Sciatic nerve (tissue), 2 donors: ENCODE data around the gene SIVA1. TPM values are rescaled to one million over a fixed set of nuclear protein-coding genes. Genes with fewer than 3 reads are reported as not detected.
A peak's percentile ranks its signal among the peaks of the same experiment; 100 is the strongest.

Source experiments
- ATAC-seq: fragments of 200-7000 bp; cut with Tn5 transposase; one replicate; pipeline ENCODE4 v1.9.1; 2020; ENCODE audit warnings: mild to moderate bottlenecking, moderate library complexity
- DNase-seq: peaks from one replicate; pipeline ENCODE4 v3.0.0-alpha.2; 2020; ENCODE audit warnings: low spot score
- intact Hi-C: fragments of 100-400 bp; cut with DNase I; formaldehyde crosslinking; loops from one replicate; pipeline ENCODE4 v1.14.2; 2022
- total RNA-seq: library from RNA; stranded (reverse); fragmentation: NEBNext Ultra II Directional; extraction: Animal tissue kit (Norgen Biotek cat#: 25700); gene quantifications from one replicate; pipeline ENCODE4 v1.2.1, GENCODE V29; 2021
- donor health status: DM: no; HTN: no; CAD: no.
- donor health status: DM: no; HTN: no; CAD: no.

SIVA1 gene
- total RNA-seq, 1 donor from 2014 or later: 56.6 TPM

- intact Hi-C loops: loop anchor here (5.0 kb wide), 1 partner anchor 57 kb away; no protein-coding TSS in a partner anchor
- DNase-seq (no peak), ATAC-seq (no peak)
Observed at GRCh38 chr14:104765517-104765916, 12.6 kb downstream of the SIVA1 start.

- ATAC-seq (no peak), DNase-seq (no peak)
- intact Hi-C loops: loop anchor here (5.0 kb wide), 1 partner anchor 56 kb away; no protein-coding TSS in a partner anchor
Observed at GRCh38 chr14:104766256-104766862, 13.4 kb downstream of the SIVA1 start.

- intact Hi-C loops: loop anchor here (5.0 kb wide), 1 partner anchor 55 kb away; no protein-coding TSS in a partner anchor
- no peak for ATAC-seq
- DNase-seq: no peak
Observed at GRCh38 chr14:104766863-104767633, 14.1 kb downstream of the SIVA1 start.

- intact Hi-C loops: loop anchor here (5.0 kb wide), 1 partner anchor 55 kb away; no protein-coding TSS in a partner anchor
- ATAC-seq: no peak
- no peak for DNase-seq
Observed at GRCh38 chr14:104767634-104767918, 14.6 kb downstream of the SIVA1 start.

GRCh38 chr14:104768437-104769323 lies 15.7 kb downstream of the SIVA1 start:
- intact Hi-C loops: loop anchor here (5.0 kb wide), 1 partner anchor 54 kb away; no protein-coding TSS in a partner anchor

GRCh38 chr14:104769324-104770071 lies 16.6 kb downstream of the SIVA1 start:
- intact Hi-C loops: loop anchor here (5.0 kb wide), 1 partner anchor 53 kb away; no protein-coding TSS in a partner anchor
- no peak for DNase-seq
- ATAC-seq: no peak

More at GRCh38 chr14:104768437-104769323, 15.7 kb downstream of the SIVA1 start:
- ATAC-seq (peak; percentile 93), DNase-seq (peak; percentile 95)

- intact Hi-C loops: no loop called here
- ATAC-seq (no peak), DNase-seq (no peak)
Observed at GRCh38 chr14:104770072-104770579, 17.2 kb downstream of the SIVA1 start.

- ATAC-seq: no peak
- no peak for DNase-seq
- intact Hi-C loops: no loop called here
Observed at GRCh38 chr14:104770851-104771272, 17.9 kb downstream of the SIVA1 start.

GRCh38 chr14:104771374-104771773 lies 18.4 kb downstream of the SIVA1 start:
- no peak for DNase-seq
- intact Hi-C loops: no loop called here
- no peak for ATAC-seq

GRCh38 chr14:104771918-104772706 lies 19.2 kb downstream of the SIVA1 start:
- ATAC-seq (no peak), DNase-seq (no peak)
- intact Hi-C loops: no loop called here

- ATAC-seq (no peak), DNase-seq (no peak)
- intact Hi-C loops: no loop called here
Observed at GRCh38 chr14:104772707-104773504, 20.0 kb downstream of the SIVA1 start.

- ATAC-seq (no peak), DNase-seq (no peak)
- intact Hi-C loops: no loop called here
Observed at GRCh38 chr14:104773505-104774452, 20.8 kb downstream of the SIVA1 start.

- DNase-seq: no peak
- intact Hi-C loops: no loop called here
- ATAC-seq: no peak
Observed at GRCh38 chr14:104774453-104775072, 21.6 kb downstream of the SIVA1 start.

GRCh38 chr14:104775073-104775489 lies 22.1 kb downstream of the SIVA1 start:
- ATAC-seq (no peak), DNase-seq (no peak)
- intact Hi-C loops: no loop called here

- ATAC-seq: no peak
- no peak for DNase-seq
- intact Hi-C loops: no loop called here
Observed at GRCh38 chr14:104776481-104776880, 23.5 kb downstream of the SIVA1 start.
